ENCODE measurements around the gene RAB40B. TPM values are rescaled to one million over a fixed set of nuclear protein-coding genes. Genes with fewer than 3 reads are reported as not detected.

RAB40B gene
- total and polyA plus RNA-seq, 2 of the 13 experiments (the other 11 are each of a cell fraction or from before 2014, with no cell fraction given): 6.2 to 6.5 TPM

DNA sequence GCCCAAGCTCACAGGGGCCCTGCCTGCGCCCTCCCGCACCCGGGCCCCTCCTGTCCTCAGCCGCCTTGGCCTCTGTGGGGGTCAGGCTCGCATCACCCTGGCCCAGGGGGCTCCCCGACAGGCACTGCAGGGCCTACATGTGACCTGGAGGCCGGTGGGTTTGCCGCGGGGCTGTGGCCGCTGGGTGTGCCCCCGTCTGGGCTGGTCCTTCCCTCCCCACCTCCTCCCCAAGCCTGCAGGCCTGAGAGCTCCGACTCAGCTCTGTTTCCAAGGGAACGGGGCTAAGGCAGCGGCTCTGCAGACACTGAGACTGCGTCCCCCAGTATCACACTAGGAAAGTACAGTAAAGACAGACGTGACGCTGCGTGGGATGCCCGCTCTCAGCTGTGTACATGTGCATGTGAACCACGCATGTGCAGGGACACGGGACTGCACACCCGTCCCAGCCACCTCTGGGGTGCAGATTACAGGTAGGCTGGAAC is 33.8 kb downstream of the RAB40B start:
- ATAC-seq: no peak
- in situ Hi-C loops (cut with HindIII; ENCODE audit: extremely low pct_ligation_motif_present, low pct_unique_long_range_greater_than_20kb) (loop anchor here (5.0 kb wide), 1 partner anchor 113 kb away; no protein-coding TSS in a partner anchor), intact Hi-C loops (cut with micrococcal nuclease; ENCODE audit: unreplicated experiment) (no loop called here)
- Histone ChIP-seq H2AFZ (ENCODE audit: low read length) (no peak overlapping the region), H4K20me1 (ENCODE audit: insufficient read depth, low read length) (no peaks in the 10 kb centered on the region), H3K36me3 (replicated peaks in 1 of 2; ENCODE audit: control insufficient read depth in 1 of 2, insufficient read depth in 2 of 2, low read length in 2 of 2) (no peaks in the 10 kb centered on the region), H3K4me3 (replicated peaks in 1 of 3; ENCODE audit: insufficient read depth in 1 of 3, low read depth in 2 of 3, low read length in 3 of 3) (no peak overlapping the region), H3K4me1 (ENCODE audit: insufficient read depth, low read length) (peaks cover 13% of the 10 kb centered on the region), H3K27me3 (ENCODE audit: control insufficient read depth in 1 of 2, insufficient read depth in 2 of 2, low read length in 2 of 2) (no peaks in the 10 kb centered on the region), H3K9ac (ENCODE audit: insufficient read depth, low read depth, low read length) (no peak overlapping the region), H3K9me3 (ENCODE audit: low read length) (no peaks in the 10 kb centered on the region), H3K79me2 (ENCODE audit: insufficient read depth, low read length) (no peaks in the 10 kb centered on the region), H3K27ac (ENCODE audit: extremely low read length, insufficient read depth, low read length) (no peak overlapping the region), H3K4me2 (ENCODE audit: low read depth, low read length) (no peak overlapping the region)
- FAIRE-seq: no peak
- no peak for DNase-seq (ENCODE audit: low spot score)
- ChIA-PET POLR2A (no interaction called here), CTCF (ENCODE audit: low intra/inter-chr PET ratio, low total read pairs) (no interaction called here)
- no TSS peak for BruUV-seq (replicated peaks)
- TF ChIP-seq, protein P1, sequence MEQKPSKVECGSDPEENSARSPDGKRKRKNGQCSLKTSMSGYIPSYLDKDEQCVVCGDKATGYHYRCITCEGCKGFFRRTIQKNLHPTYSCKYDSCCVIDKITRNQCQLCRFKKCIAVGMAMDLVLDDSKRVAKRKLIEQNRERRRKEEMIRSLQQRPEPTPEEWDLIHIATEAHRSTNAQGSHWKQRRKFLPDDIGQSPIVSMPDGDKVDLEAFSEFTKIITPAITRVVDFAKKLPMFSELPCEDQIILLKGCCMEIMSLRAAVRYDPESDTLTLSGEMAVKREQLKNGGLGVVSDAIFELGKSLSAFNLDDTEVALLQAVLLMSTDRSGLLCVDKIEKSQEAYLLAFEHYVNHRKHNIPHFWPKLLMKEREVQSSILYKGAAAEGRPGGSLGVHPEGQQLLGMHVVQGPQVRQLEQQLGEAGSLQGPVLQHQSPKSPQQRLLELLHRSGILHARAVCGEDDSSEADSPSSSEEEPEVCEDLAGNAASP (CRISPR knock-in tag; IDR thresholded peaks at IDR 0.05; ENCODE audit: borderline replicate concordance): no peak
- TF ChIP-seq, protein P2, sequence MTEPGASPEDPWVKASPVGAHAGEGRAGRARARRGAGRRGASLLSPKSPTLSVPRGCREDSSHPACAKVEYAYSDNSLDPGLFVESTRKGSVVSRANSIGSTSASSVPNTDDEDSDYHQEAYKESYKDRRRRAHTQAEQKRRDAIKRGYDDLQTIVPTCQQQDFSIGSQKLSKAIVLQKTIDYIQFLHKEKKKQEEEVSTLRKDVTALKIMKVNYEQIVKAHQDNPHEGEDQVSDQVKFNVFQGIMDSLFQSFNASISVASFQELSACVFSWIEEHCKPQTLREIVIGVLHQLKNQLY (CRISPR knock-in tag; IDR thresholded peaks at IDR 0.05): no peak
- TF ChIP-seq, protein P3, sequence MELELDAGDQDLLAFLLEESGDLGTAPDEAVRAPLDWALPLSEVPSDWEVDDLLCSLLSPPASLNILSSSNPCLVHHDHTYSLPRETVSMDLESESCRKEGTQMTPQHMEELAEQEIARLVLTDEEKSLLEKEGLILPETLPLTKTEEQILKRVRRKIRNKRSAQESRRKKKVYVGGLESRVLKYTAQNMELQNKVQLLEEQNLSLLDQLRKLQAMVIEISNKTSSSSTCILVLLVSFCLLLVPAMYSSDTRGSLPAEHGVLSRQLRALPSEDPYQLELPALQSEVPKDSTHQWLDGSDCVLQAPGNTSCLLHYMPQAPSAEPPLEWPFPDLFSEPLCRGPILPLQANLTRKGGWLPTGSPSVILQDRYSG (CRISPR knock-in tag; IDR thresholded peaks at IDR 0.05): no peak
- TF ChIP-seq SNRNP70 (IDR thresholded peaks at IDR 0.05; ENCODE audit: low read depth, low read length) (no peak), EZH2 (conservative IDR thresholded peaks at IDR 0.05; ENCODE audit: low read depth, low read length) (no peak)
- TF ChIP-seq, protein P4, sequence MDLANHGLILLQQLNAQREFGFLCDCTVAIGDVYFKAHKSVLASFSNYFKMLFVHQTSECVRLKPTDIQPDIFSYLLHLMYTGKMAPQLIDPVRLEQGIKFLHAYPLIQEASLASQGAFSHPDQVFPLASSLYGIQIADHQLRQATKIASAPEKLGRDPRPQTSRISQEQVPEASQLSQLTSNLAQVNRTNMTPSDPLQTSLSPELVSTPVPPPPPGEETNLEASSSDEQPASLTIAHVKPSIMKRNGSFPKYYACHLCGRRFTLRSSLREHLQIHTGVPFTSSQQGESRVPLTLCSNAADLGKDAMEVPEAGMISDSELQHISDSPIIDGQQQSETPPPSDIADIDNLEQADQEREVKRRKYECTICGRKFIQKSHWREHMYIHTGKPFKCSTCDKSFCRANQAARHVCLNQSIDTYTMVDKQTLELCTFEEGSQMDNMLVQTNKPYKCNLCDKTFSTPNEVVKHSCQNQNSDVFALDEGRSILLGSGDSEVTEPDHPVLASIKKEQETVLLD (CRISPR knock-in tag; IDR thresholded peaks at IDR 0.05; ENCODE audit: low read depth): no peak
- WGBS (ENCODE audit: low lambda C conversion rate): 85% methylated on average over 14 of the region's 22 CpGs
